Fibroblast of the aortic adventitia (primary cell): ENCODE measurements around the gene QRFPR. TPM values are rescaled to one million over a fixed set of nuclear protein-coding genes. Genes with fewer than 3 reads are reported as not detected.
A peak's percentile ranks its signal among the peaks of the same experiment; 100 is the strongest.

Experiments
- DNase-seq: peaks from one replicate; pipeline ENCODE4 v3.0.0-alpha.2; 2010; ENCODE audit warnings: low read depth
- H3K4me3 ChIP-seq: 2 replicates; pipeline ENCODE4 v1.5.1; 2011; ENCODE audit warnings: low read depth, mild to moderate bottlenecking, control low read depth, low read length, moderate library complexity
- total RNA-seq: library from RNA; depleted of rRNA; stranded (reverse); fragments of >200 nt; gene quantifications from 2 replicates; pipeline ENCODE4 v1.2.3, GENCODE V29; 2012; ENCODE audit warnings: low replicate concordance
- TF ChIP-seq, protein P1 (sequence below): IDR thresholded peaks from 2 replicates; pipeline ENCODE4 v1.5.1; 2011; ENCODE audit warnings: mild to moderate bottlenecking, low read length, control low read depth, inconsistent platforms; ENCODE audit not compliant: insufficient read depth

The QRFPR gene
- total RNA-seq, 1 donor = not detected

DNA sequence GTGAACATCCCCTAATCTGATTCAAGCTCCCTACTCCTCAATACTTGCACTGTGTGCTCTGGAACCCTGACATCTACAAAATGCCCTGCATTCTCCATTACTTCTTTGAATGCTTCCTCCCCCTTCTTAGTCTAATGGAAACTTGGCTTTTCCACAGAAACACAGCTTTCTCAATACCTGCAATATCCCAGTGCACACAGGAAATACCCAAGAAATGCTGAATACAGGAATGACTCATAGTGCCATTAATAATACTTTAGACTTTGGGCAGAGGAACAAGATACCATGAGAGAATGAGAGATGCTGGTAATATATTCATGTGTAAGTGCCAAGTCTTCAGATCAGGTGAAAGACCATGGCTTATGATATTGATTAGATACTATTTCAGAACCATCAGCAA, 5.6 kb downstream of the QRFPR start:
- TF ChIP-seq, protein P1, sequence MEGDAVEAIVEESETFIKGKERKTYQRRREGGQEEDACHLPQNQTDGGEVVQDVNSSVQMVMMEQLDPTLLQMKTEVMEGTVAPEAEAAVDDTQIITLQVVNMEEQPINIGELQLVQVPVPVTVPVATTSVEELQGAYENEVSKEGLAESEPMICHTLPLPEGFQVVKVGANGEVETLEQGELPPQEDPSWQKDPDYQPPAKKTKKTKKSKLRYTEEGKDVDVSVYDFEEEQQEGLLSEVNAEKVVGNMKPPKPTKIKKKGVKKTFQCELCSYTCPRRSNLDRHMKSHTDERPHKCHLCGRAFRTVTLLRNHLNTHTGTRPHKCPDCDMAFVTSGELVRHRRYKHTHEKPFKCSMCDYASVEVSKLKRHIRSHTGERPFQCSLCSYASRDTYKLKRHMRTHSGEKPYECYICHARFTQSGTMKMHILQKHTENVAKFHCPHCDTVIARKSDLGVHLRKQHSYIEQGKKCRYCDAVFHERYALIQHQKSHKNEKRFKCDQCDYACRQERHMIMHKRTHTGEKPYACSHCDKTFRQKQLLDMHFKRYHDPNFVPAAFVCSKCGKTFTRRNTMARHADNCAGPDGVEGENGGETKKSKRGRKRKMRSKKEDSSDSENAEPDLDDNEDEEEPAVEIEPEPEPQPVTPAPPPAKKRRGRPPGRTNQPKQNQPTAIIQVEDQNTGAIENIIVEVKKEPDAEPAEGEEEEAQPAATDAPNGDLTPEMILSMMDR = no peak
- DNase-seq = peak; percentile 66

DNA sequence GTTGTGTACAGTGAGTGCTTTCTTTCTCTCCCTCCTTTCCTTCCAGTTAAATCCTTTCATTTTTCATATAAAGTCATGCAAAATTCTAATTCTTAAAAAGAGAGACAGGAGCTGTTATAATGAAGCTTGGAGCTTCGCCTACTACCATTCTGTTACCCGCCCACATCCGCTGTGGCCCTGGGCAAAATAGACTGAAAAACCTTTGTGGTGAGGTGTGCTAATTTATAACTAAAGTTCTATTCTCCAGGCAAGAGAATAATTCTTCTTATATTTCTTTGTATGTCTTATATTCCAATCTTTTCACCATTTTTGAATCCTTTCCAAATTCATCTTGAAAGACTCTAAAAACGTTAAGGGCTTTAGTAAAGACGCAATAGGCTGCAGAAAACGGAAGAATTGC, 7.0 kb downstream of the QRFPR start:
- no peak overlapping the region for H3K4me3 ChIP-seq
- TF ChIP-seq, protein P1 = no peak
- DNase-seq = no peak

More for the DNA sequence above, 5.6 kb downstream of the QRFPR start:
- no peak overlapping the region for H3K4me3 ChIP-seq

DNA sequence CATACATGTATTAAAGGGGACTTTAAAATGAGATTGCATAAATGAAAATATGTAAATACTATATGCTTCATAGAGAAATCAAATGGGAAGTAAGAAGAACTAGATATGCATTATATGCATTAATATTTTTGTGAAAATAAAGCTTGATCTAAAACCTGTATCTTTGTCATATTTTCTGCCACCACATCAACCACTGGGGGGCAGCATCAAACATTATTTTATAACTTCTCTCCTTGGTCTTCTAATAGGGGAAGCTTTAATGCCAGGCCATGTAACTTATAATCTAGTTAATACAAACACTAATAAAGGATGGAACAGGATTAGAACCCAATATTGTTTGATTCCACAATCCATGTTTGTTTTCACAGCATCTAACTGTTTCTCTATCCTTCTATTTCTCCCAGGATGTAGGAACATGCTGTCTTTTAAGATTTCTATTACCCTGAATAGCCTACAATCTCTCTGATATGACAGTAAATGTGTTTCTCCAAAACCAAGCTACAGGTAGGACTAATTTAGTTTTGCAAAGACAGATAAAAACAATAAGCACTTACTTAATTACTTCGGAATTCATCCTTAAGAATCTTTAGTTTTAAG, 10.0 kb downstream of the QRFPR start:
- TF ChIP-seq, protein P1 = peak; percentile 63
- peak; percentile 66 for DNase-seq
- H3K4me3 ChIP-seq = no peak overlapping the region

DNA sequence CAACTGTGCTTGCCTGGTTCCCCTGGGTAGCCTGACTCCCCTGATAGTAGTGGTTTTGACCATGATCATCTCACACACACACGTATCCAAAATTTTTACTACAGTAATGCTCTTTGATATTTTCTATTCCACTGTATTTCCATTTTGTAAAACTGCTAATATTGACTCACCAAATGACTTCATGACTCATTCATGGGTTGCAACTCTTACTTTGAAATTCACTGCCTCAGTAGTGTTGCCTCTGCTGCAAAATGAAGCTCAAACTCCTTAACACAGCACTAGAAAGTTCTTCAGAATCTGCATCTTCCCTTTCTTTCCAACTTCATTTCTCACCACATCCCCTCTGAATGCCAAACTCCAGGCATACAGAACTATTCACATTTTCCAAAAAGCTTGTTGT, 20.3 kb downstream of the QRFPR start:
- no peak for DNase-seq
- TF ChIP-seq, protein P1 = no peak
- no peak overlapping the region for H3K4me3 ChIP-seq

DNA sequence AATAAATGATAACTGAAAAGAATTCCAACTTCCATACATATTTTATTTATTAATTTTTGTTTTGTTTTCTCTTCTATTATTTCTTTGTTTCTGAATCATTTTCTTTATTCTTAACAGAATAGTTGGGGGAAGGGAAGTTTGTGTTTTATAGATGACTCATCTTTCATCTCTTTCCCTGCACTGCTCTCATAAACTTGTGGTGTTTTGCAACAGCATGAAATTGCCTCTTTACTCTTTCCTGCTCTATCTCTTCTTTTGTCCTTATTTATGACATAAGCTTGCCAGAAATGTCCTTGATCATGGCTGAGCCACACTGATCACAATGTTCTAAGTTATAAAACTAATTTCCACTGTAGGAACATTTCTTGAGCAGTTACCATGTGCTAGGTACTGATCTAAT, 22.3 kb downstream of the QRFPR start:
- peak; percentile 58 for DNase-seq
- H3K4me3 ChIP-seq = no peak overlapping the region
- TF ChIP-seq, protein P1 = no peak

DNA sequence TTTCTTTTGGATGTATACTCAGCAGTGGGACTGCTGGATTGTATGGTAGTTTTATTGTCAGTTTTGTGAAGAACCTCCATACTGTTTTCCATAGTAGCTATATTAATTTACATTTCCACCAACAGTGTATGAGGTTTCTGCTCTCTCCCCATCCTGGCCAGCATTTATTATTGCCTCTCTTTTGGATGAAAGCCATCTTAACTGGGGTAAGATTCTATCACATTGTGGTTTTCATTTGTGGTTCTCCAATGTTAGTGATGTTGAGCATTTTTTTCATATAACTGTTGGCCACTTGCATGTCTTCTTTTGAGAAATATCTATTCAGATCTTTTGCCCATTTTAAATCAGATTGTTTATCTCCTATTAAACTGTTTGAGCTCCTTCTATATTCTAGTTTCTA, 27.6 kb downstream of the QRFPR start:
- DNase-seq = no peak
- TF ChIP-seq, protein P1 = no peak
- H3K4me3 ChIP-seq = no peak overlapping the region

DNA sequence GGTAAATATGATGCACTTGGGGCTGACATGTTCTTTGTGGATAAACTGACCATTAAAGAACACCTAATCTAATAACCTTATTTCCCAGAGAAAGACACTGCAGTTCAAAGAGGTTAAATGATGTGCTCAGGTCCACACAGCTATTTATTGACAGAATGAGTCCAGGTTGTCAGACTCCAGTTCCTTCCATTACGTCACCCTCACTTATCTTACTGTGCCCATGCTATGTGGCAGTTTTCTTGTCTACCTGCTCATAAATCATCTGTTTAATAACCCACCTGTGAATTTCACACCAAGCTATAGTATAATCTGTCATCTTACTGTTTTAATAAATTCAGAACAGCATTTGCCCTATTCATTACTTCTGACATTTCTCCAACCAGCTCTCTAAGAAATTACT, 36.7 kb downstream of the QRFPR start:
- no peak for DNase-seq
- TF ChIP-seq, protein P1 = no peak

More for the DNA sequence above, 36.7 kb downstream of the QRFPR start:
- no peak overlapping the region for H3K4me3 ChIP-seq
